Measurements from ENCODE around the gene NDUFA5. TPM values are rescaled to one million over a fixed set of nuclear protein-coding genes. Genes with fewer than 3 reads are reported as not detected.
"Not testable (repeated sequence)": the region's sequence is repeated elsewhere in the genome, so short reads cannot be mapped to it uniquely, and the experiment has no call there.

Gene NDUFA5
- total RNA-seq, 1 donor: 53.7 TPM

GRCh38 chr7:123537026-123537642 lies 20.5 kb downstream of the NDUFA5 start:
- peaks cover 12% of the 10 kb centered on the region for H3K4me1 ChIP-seq (ENCODE audit: insufficient read depth, low read length)
- H3K9me3 ChIP-seq (ENCODE audit: low read depth, low read length): no peaks in the 10 kb centered on the region
- no peak overlapping the region for H3K4me3 ChIP-seq (ENCODE audit: low read length)
- peaks cover 18% of the 10 kb centered on the region for H3K27me3 ChIP-seq (ENCODE audit: insufficient read depth, low read length)

GRCh38 chr7:123535517-123535916 lies 22.1 kb downstream of the NDUFA5 start:
- Histone ChIP-seq H3K27me3 (ENCODE audit: insufficient read depth, low read length) (peaks cover 31% of the 10 kb centered on the region), H3K4me1 (ENCODE audit: insufficient read depth, low read length) (peaks cover 12% of the 10 kb centered on the region), H3K4me3 (ENCODE audit: low read length) (no peak overlapping the region), H3K9me3 (ENCODE audit: low read depth, low read length) (no peaks in the 10 kb centered on the region)

GRCh38 chr7:123534383-123535260 lies 23.0 kb downstream of the NDUFA5 start, which contains the start of gene IQUB:
IQUB (minus strand) TSS chr7:123534595; CDS start chr7:123512340, 22,255 bp downstream.
- Histone ChIP-seq H3K9me3 (ENCODE audit: low read depth, low read length) (no peaks in the 10 kb centered on the region), H3K4me1 (ENCODE audit: insufficient read depth, low read length) (peaks cover 12% of the 10 kb centered on the region), H3K4me3 (ENCODE audit: low read length) (peak within 1 kb of the TSS; percentile 53), H3K27me3 (ENCODE audit: insufficient read depth, low read length) (peaks cover 31% of the 10 kb centered on the region)

GRCh38 chr7:123533929-123534382 lies 23.7 kb downstream of the NDUFA5 start:
- peak overlapping the region; percentile 39 for H3K4me3 ChIP-seq (ENCODE audit: low read length)
- peaks cover 31% of the 10 kb centered on the region for H3K27me3 ChIP-seq (ENCODE audit: insufficient read depth, low read length)
- H3K9me3 ChIP-seq (ENCODE audit: low read depth, low read length): no peaks in the 10 kb centered on the region
- peaks cover 12% of the 10 kb centered on the region for H3K4me1 ChIP-seq (ENCODE audit: insufficient read depth, low read length)

- Histone ChIP-seq H3K4me3 (ENCODE audit: low read length) (no peak overlapping the region), H3K4me1 (ENCODE audit: insufficient read depth, low read length) (peaks cover 12% of the 10 kb centered on the region), H3K9me3 (ENCODE audit: low read depth, low read length) (no peaks in the 10 kb centered on the region), H3K27me3 (ENCODE audit: insufficient read depth, low read length) (peaks cover 32% of the 10 kb centered on the region)
These were observed 24.1 kb downstream of the NDUFA5 start for GRCh38 chr7:123533553-123533917.

GRCh38 chr7:123532788-123533552 lies 24.6 kb downstream of the NDUFA5 start:
- Histone ChIP-seq H3K4me1 (ENCODE audit: insufficient read depth, low read length) (peaks cover 12% of the 10 kb centered on the region), H3K27me3 (ENCODE audit: insufficient read depth, low read length) (peaks cover 34% of the 10 kb centered on the region)
- not testable (repeated sequence) for H3K9me3 ChIP-seq (ENCODE audit: low read depth, low read length); H3K4me3 ChIP-seq (ENCODE audit: low read length)

- H3K9me3 ChIP-seq (ENCODE audit: low read depth, low read length); H3K4me3 ChIP-seq (ENCODE audit: low read length): not testable (repeated sequence)
- Histone ChIP-seq H3K27me3 (ENCODE audit: insufficient read depth, low read length) (peaks cover 34% of the 10 kb centered on the region), H3K4me1 (ENCODE audit: insufficient read depth, low read length) (peaks cover 12% of the 10 kb centered on the region)
These were observed 25.3 kb downstream of the NDUFA5 start for GRCh38 chr7:123532343-123532742.

GRCh38 chr7:123530035-123530591 lies 27.5 kb downstream of the NDUFA5 start:
- H3K4me3 ChIP-seq (ENCODE audit: low read length); H3K4me1 ChIP-seq (ENCODE audit: insufficient read depth, low read length); H3K9me3 ChIP-seq (ENCODE audit: low read depth, low read length): not testable (repeated sequence)
- H3K27me3 ChIP-seq (ENCODE audit: insufficient read depth, low read length): peaks cover 34% of the 10 kb centered on the region

- H3K27me3 ChIP-seq (ENCODE audit: insufficient read depth, low read length): peaks cover 24% of the 10 kb centered on the region
- no peak overlapping the region for H3K4me3 ChIP-seq (ENCODE audit: low read length)
- no peaks in the 10 kb centered on the region for H3K9me3 ChIP-seq (ENCODE audit: low read depth, low read length)
- H3K4me1 ChIP-seq (ENCODE audit: insufficient read depth, low read length): no peaks in the 10 kb centered on the region
These were observed 29.4 kb downstream of the NDUFA5 start for GRCh38 chr7:123528265-123528664.

- not testable (repeated sequence) for H3K4me1 ChIP-seq (ENCODE audit: insufficient read depth, low read length); H3K4me3 ChIP-seq (ENCODE audit: low read length); H3K9me3 ChIP-seq (ENCODE audit: low read depth, low read length)
- H3K27me3 ChIP-seq (ENCODE audit: insufficient read depth, low read length): peaks cover 21% of the 10 kb centered on the region
These were observed 29.8 kb downstream of the NDUFA5 start for GRCh38 chr7:123527712-123528225.

DNA sequence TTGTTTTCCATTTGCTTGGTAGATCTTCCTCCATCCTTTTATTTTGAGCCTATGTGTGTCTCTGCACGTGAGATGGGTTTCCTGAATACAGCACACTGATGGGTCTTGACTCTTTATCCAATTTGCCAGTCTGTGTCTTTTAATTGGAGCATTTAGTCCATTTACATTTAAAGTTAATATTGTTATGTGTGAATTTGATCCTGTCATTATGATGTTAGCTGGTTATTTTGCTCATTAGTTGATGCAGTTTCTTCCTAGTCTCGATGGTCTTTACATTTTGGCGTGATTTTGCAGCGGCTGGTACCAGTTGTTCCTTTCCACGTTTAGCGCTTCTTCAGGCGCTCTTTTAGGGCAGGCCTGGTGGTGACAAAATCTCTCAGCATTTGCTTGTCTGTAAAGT lies 31.1 kb downstream of the NDUFA5 start:
- H3K4me3 ChIP-seq (ENCODE audit: low read length); H3K9me3 ChIP-seq (ENCODE audit: low read depth, low read length); H3K4me1 ChIP-seq (ENCODE audit: insufficient read depth, low read length): not testable (repeated sequence)
- peaks cover 11% of the 10 kb centered on the region for H3K27me3 ChIP-seq (ENCODE audit: insufficient read depth, low read length)

GRCh38 chr7:123522066-123522465 lies 35.6 kb downstream of the NDUFA5 start:
- no peaks in the 10 kb centered on the region for H3K4me1 ChIP-seq (ENCODE audit: insufficient read depth, low read length)
- H3K9me3 ChIP-seq (ENCODE audit: low read depth, low read length): no peaks in the 10 kb centered on the region
- no peaks in the 10 kb centered on the region for H3K27me3 ChIP-seq (ENCODE audit: insufficient read depth, low read length)
- no peak overlapping the region for H3K4me3 ChIP-seq (ENCODE audit: low read length)

- Histone ChIP-seq H3K4me1 (ENCODE audit: insufficient read depth, low read length) (no peaks in the 10 kb centered on the region), H3K27me3 (ENCODE audit: insufficient read depth, low read length) (peaks cover 2% of the 10 kb centered on the region), H3K9me3 (ENCODE audit: low read depth, low read length) (no peaks in the 10 kb centered on the region), H3K4me3 (ENCODE audit: low read length) (no peak overlapping the region)
These were observed 52.4 kb downstream of the NDUFA5 start for GRCh38 chr7:123505221-123505620.

DNA sequence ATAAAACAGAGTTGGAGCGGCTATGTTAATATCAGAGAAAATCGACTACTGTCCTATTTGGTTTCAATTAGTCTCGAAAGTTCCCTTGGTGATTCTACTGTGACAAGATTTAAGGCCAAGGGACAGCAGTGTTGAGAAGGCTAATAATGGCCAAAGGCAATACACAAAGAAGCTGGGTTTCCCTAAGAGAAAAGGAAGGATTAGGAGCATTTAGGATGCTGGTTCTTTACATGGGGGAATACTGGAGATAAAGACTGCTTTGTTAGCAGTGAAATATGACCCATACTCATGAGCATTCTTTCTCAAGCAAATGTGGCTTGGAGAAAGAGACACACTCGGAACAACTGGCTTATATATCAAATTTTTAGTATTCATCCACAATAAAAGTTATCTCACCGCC lies 55.4 kb downstream of the NDUFA5 start:
- Histone ChIP-seq H3K4me1 (ENCODE audit: insufficient read depth, low read length) (no peaks in the 10 kb centered on the region), H3K4me3 (ENCODE audit: low read length) (no peak overlapping the region), H3K9me3 (ENCODE audit: low read depth, low read length) (no peaks in the 10 kb centered on the region), H3K27me3 (ENCODE audit: insufficient read depth, low read length) (peaks cover 5% of the 10 kb centered on the region)

Data from mononuclear cell (primary cell).